Neural cell (in vitro differentiated cells): ENCODE results near the gene CCDC124. TPM values are rescaled to one million over a fixed set of nuclear protein-coding genes. Genes with fewer than 3 reads are reported as not detected.

Source experiments
- H2AFZ ChIP-seq: fragments of 200-600, 300-800 bp; sonication (generic), shearing (Covaris generic); 2 replicates; pipeline ENCODE4 v1.6.0; 2014; ENCODE audit warnings: low read depth, mild to moderate bottlenecking, antibody characterized with exemption, low read length, moderate library complexity
- H3F3A ChIP-seq: fragments of 200-600 bp; shearing (Covaris generic); 2 replicates; pipeline ENCODE4 v1.6.1; 2016; ENCODE audit warnings: mild to moderate bottlenecking, moderate library complexity, mixed read lengths, antibody characterized with exemption, low read length; ENCODE audit not compliant: insufficient read depth, poor library complexity, severe bottlenecking
- H3K27ac ChIP-seq: fragments of 200-600, 300-800 bp; sonication (generic), shearing (Covaris generic); 2 replicates; pipeline ENCODE4 v1.5.1; 2014; ENCODE audit warnings: mild to moderate bottlenecking, low read length, moderate library complexity
- H3K27me3 ChIP-seq: fragments of 300-800, 200-600 bp; sonication (generic), shearing (Covaris generic); 2 replicates; pipeline ENCODE4 v1.6.0; 2014; ENCODE audit warnings: mild to moderate bottlenecking, low read depth, low read length, moderate library complexity; ENCODE audit not compliant: insufficient read depth
- H3K36me3 ChIP-seq: fragments of 300-800, 200-600 bp; sonication (generic), shearing (Covaris generic); 2 replicates; pipeline ENCODE4 v1.5.1; 2014; ENCODE audit warnings: mild to moderate bottlenecking, antibody characterized with exemption, low read length, moderate library complexity; ENCODE audit not compliant: insufficient read depth
- H3K4me2 ChIP-seq: fragments of 300-800, 200-600 bp; sonication (generic), shearing (Covaris generic); 2 replicates; pipeline ENCODE4 v1.6.0; 2014; ENCODE audit warnings: mild to moderate bottlenecking, low read length
- H3K4me3 ChIP-seq: fragments of 300-800, 200-600 bp; sonication (generic), shearing (Covaris generic); 2 replicates; pipeline ENCODE4 v1.5.1; 2014; ENCODE audit warnings: mild to moderate bottlenecking, low read length, moderate library complexity
- H3K79me2 ChIP-seq: fragments of 200-600 bp; shearing (Covaris generic); replicated peaks from 2 replicates; pipeline ENCODE4 v1.6.0; 2014; ENCODE audit warnings: mild to moderate bottlenecking, low read length, moderate library complexity; ENCODE audit not compliant: insufficient read depth
- H3K9ac ChIP-seq: fragments of 300-800, 200-600 bp; sonication (generic), shearing (Covaris generic); 2 replicates; pipeline ENCODE4 v1.6.1; 2016; ENCODE audit warnings: mild to moderate bottlenecking, low read length, mixed read lengths
- H3K9me2 ChIP-seq: fragments of 200-600 bp; shearing (Covaris generic); 2 replicates; pipeline ENCODE4 v1.6.1; 2016; ENCODE audit warnings: mild to moderate bottlenecking, low read length, mixed read lengths; ENCODE audit not compliant: insufficient read depth
- H3K9me3 ChIP-seq: fragments of 200-600, 300-800 bp; sonication (generic), shearing (Covaris generic); 2 replicates; pipeline ENCODE4 v1.6.1; 2016; ENCODE audit warnings: mild to moderate bottlenecking, mixed run types, low read length, moderate library complexity, mixed read lengths
- H4K20me1 ChIP-seq: fragments of 200-600 bp; shearing (Covaris generic); 2 replicates; pipeline ENCODE4 v1.6.1; 2016; ENCODE audit warnings: mild to moderate bottlenecking, mixed run types; ENCODE audit not compliant: insufficient read depth
- EP300 ChIP-seq: fragments of 450-650 bp; conservative IDR thresholded peaks from 2 replicates; pipeline ENCODE4 v1.6.1; 2014; ENCODE audit warnings: antibody characterized with exemption, mild to moderate bottlenecking, moderate library complexity; ENCODE audit not compliant: poor library complexity, severe bottlenecking
- EZH2 ChIP-seq: fragments of 200-600, 300-800 bp; shearing (Covaris generic), sonication (generic); IDR thresholded peaks from 2 replicates; pipeline ENCODE4 v1.6.1; 2014; ENCODE audit warnings: antibody characterized with exemption, low read length, borderline replicate concordance, mild to moderate bottlenecking; ENCODE audit not compliant: insufficient read depth, poor library complexity, severe bottlenecking
- MXI1 ChIP-seq: fragments of 450-650 bp; conservative IDR thresholded peaks from 2 replicates; pipeline ENCODE4 v1.6.1; 2014; ENCODE audit warnings: antibody characterized with exemption, mild to moderate bottlenecking; ENCODE audit not compliant: poor library complexity, severe bottlenecking
- POLR2AphosphoS5 ChIP-seq: IDR thresholded peaks from 2 replicates; pipeline ENCODE4 v1.6.1; 2012
- RAD21 ChIP-seq: fragments of 450-650 bp; conservative IDR thresholded peaks from 2 replicates; pipeline ENCODE4 v1.6.1; 2014; ENCODE audit warnings: antibody characterized with exemption, mild to moderate bottlenecking, moderate library complexity
- TAF1 ChIP-seq: IDR thresholded peaks from 2 replicates; pipeline ENCODE4 v1.6.1; 2012; ENCODE audit warnings: low read depth
- polyA plus RNA-seq: library from polyadenylated mRNA; depleted of rRNA; stranded (reverse); fragments of >200 nt; gene quantifications from 2 replicates; pipeline ENCODE4 v1.2.3, GENCODE V29; 2014
- TF ChIP-seq, protein P1 (sequence below): fragments of 450-650 bp; IDR thresholded peaks from 2 replicates; pipeline ENCODE4 v1.5.1; 2014; ENCODE audit warnings: antibody characterized with exemption, mild to moderate bottlenecking, moderate library complexity; ENCODE audit not compliant: poor library complexity, severe bottlenecking
- TF ChIP-seq, protein P2 (sequence below): IDR thresholded peaks from 2 replicates; pipeline ENCODE4 v1.6.1; 2012; ENCODE audit warnings: borderline replicate concordance

Gene CCDC124
- polyA plus RNA-seq, 1 donor from 2014 or later: 31.0 TPM

DNA sequence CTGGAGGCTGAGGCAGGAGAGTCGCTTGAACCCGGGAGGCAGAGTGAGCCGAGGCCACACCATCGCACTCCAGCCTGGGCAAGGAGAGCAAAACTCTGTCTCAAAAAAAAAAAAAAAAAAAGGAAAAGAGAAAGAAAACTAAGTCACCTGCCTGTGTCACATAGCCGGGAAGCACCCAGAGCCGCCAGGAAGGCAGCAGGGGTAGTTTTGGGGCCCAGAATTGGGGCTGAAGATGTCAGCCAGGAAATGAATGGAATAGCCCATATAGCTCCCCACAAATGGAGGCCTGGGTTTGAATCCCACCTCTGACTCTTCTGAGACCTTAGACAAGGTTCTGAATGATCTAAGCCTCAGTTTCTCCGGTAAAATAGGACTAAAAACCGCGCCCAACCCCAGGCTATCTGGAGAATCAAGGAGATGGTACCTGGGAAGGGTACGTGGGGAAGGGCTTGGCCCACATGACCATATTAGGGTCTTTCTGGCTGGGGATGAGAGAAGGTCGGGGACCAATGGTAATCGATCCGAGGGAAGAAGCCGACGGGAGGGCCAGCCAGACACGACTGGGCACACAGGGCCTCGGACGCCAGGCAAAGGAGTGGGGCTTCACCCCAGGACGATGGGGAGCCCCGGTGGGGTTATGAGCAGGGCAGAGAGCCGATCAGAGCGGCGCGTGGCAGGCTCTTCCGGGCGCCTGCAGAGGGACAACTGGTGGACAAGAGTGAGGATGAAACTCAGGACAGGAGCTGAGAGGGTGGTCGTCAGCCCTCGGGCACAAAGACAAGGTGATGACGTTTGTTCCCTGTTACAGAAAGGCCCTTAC, 14.4 kb downstream of the CCDC124 start:
- Histone ChIP-seq H3K27ac (peak overlapping the region; percentile 72), H3K4me3 (peak overlapping the region; percentile 65), H4K20me1 (no peaks in the 10 kb centered on the region), H3K9ac (peak overlapping the region; percentile 68), H3K4me2 (peak overlapping the region; percentile 59), H3K36me3 (no peaks in the 10 kb centered on the region), H3K27me3 (no peaks in the 10 kb centered on the region), H2AFZ (no peak overlapping the region), H3K79me2 (peaks cover under 1% of the 10 kb centered on the region), H3F3A (no peaks in the 10 kb centered on the region), H3K9me2 (no peaks in the 10 kb centered on the region), H3K9me3 (no peaks in the 10 kb centered on the region)
- TF ChIP-seq TAF1 (no peak), RAD21 (no peak), EP300 (no peak), POLR2AphosphoS5 (no peak), MXI1 (no peak), EZH2 (no peak)
- TF ChIP-seq, protein P1, sequence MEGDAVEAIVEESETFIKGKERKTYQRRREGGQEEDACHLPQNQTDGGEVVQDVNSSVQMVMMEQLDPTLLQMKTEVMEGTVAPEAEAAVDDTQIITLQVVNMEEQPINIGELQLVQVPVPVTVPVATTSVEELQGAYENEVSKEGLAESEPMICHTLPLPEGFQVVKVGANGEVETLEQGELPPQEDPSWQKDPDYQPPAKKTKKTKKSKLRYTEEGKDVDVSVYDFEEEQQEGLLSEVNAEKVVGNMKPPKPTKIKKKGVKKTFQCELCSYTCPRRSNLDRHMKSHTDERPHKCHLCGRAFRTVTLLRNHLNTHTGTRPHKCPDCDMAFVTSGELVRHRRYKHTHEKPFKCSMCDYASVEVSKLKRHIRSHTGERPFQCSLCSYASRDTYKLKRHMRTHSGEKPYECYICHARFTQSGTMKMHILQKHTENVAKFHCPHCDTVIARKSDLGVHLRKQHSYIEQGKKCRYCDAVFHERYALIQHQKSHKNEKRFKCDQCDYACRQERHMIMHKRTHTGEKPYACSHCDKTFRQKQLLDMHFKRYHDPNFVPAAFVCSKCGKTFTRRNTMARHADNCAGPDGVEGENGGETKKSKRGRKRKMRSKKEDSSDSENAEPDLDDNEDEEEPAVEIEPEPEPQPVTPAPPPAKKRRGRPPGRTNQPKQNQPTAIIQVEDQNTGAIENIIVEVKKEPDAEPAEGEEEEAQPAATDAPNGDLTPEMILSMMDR: no peak

DNA sequence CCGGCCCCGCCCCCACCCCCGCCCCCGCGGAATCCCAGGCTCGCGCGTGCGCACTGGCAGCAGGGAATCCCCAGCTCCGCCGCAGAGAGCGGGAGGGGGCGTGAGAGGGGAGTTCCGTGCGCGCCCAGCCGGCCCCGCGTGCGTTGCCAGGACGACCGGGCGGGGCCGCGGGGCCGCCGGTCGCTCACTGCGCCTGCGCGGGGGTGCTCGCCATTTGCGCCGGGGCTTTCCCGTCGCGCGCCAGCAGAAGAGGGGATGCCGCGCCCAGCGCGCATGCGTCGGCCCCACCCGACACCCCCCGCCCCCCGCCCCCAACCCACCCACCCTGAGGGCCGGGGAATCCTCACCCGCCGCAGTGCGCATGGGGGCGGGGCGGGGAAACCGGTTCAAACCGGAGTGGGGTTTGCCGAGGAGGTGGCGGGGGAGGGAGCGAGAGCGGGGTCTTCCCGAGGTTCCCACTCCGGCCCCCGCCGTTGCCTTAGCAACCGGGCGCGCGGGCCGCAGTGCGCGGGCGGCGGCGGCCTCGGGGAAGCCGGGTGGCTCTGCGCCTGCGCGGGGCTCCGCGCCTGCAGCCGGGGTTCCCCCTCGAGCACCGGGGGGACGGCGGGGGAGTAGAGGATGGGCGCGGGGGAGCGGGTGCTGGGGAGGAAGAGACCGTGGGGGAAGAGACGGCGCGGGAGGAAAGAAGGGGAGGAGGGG, 15.1 kb downstream of the CCDC124 start:
- no peaks in the 10 kb centered on the region for H4K20me1 ChIP-seq
- H3K4me2 ChIP-seq: no peak overlapping the region
- no peaks in the 10 kb centered on the region for H3K9me2 ChIP-seq
- peaks cover 9% of the 10 kb centered on the region for H3K79me2 ChIP-seq
- peak overlapping the region; percentile 65 for H3K4me3 ChIP-seq
- TF ChIP-seq, protein P2, sequence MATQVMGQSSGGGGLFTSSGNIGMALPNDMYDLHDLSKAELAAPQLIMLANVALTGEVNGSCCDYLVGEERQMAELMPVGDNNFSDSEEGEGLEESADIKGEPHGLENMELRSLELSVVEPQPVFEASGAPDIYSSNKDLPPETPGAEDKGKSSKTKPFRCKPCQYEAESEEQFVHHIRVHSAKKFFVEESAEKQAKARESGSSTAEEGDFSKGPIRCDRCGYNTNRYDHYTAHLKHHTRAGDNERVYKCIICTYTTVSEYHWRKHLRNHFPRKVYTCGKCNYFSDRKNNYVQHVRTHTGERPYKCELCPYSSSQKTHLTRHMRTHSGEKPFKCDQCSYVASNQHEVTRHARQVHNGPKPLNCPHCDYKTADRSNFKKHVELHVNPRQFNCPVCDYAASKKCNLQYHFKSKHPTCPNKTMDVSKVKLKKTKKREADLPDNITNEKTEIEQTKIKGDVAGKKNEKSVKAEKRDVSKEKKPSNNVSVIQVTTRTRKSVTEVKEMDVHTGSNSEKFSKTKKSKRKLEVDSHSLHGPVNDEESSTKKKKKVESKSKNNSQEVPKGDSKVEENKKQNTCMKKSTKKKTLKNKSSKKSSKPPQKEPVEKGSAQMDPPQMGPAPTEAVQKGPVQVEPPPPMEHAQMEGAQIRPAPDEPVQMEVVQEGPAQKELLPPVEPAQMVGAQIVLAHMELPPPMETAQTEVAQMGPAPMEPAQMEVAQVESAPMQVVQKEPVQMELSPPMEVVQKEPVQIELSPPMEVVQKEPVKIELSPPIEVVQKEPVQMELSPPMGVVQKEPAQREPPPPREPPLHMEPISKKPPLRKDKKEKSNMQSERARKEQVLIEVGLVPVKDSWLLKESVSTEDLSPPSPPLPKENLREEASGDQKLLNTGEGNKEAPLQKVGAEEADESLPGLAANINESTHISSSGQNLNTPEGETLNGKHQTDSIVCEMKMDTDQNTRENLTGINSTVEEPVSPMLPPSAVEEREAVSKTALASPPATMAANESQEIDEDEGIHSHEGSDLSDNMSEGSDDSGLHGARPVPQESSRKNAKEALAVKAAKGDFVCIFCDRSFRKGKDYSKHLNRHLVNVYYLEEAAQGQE: peak; percentile 55
- TF ChIP-seq POLR2AphosphoS5: peak; percentile 20
- peak; percentile 63 for TF ChIP-seq MXI1
- no peak for TF ChIP-seq TAF1
- TF ChIP-seq RAD21: no peak
- H3K27me3 ChIP-seq: no peaks in the 10 kb centered on the region
- no peaks in the 10 kb centered on the region for H3F3A ChIP-seq
- H3K9ac ChIP-seq: peak overlapping the region; percentile 70
- H3K9me3 ChIP-seq: no peaks in the 10 kb centered on the region
- peak overlapping the region; percentile 76 for H3K27ac ChIP-seq
- H3K36me3 ChIP-seq: no peaks in the 10 kb centered on the region
- no peak overlapping the region for H2AFZ ChIP-seq
